Stomach smooth muscle (tissue), 2 donors: ENCODE data around the gene PRR3.
"Not testable (repeated sequence)": the region's sequence is repeated elsewhere in the genome, so short reads cannot be mapped to it uniquely, and the experiment has no call there.

Experiments
- H3K27ac ChIP-seq: one replicate; pipeline ENCODE4 v1.7.0; 2013; ENCODE audit warnings: mild to moderate bottlenecking, low read length, inconsistent platforms
- H3K27me3 ChIP-seq, 2 donors: one replicate each; pipeline ENCODE4 v1.7.0; 2013; ENCODE audit warnings: low read length in 2 of 2; ENCODE audit not compliant: insufficient read depth in 2 of 2, control insufficient read depth in 1 of 2
- H3K36me3 ChIP-seq, 2 donors: one replicate each; pipeline ENCODE4 v1.7.0; 2013; ENCODE audit warnings: low read length in 2 of 2; ENCODE audit not compliant: control insufficient read depth in 2 of 2, insufficient read depth in 2 of 2
- H3K4me1 ChIP-seq: one replicate; pipeline ENCODE4 v1.7.0; 2013; ENCODE audit warnings: low read length; ENCODE audit not compliant: control insufficient read depth, insufficient read depth
- H3K4me3 ChIP-seq, 2 donors: one replicate each; pipeline ENCODE4 v1.7.0; 2013; ENCODE audit warnings: low read length in 2 of 2
- H3K9ac ChIP-seq, 2 donors: one replicate each; pipeline ENCODE4 v1.7.0; 2013; ENCODE audit warnings: low read length in 2 of 2, mild to moderate bottlenecking in 1 of 2
- H3K9me3 ChIP-seq, 2 donors: one replicate each; pipeline ENCODE4 v1.7.0; 2013; ENCODE audit warnings: low read length in 2 of 2; ENCODE audit not compliant: control insufficient read depth in 2 of 2
- donor health status: healthy.
- donor health status: Pancreatic carcinoma.

The PRR3 gene

DNA sequence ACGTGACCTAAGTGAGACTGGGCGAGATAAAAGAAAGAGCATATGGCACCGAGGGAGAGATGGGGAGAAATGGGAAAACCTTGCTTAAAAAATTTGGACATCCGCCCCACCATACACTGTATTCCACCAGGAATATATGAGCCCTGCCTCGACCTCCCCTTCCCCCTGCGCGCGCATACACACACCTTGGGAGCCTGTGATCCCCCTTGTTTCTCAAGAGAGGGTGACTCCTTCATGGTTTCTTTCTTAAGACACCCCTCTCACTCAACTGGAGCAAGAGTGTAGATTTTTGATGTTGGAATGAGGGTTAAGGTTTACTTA lies 14.6 kb downstream of the PRR3 start:
- peak overlapping the region; percentile 93 to 98 for H3K9ac ChIP-seq
- H3K4me3 ChIP-seq, result peak overlapping the region; percentile 97 to 99
- peak overlapping the region; percentile 86 for H3K27ac ChIP-seq
- H3K4me1 ChIP-seq, result peaks cover 22% of the 10 kb centered on the region
- H3K36me3 ChIP-seq, result peaks cover 0 to 3% of the 10 kb centered on the region in 2 donors
- H3K9me3 ChIP-seq, result no peaks in the 10 kb centered on the region
- H3K27me3 ChIP-seq, result no peaks in the 10 kb centered on the region

DNA sequence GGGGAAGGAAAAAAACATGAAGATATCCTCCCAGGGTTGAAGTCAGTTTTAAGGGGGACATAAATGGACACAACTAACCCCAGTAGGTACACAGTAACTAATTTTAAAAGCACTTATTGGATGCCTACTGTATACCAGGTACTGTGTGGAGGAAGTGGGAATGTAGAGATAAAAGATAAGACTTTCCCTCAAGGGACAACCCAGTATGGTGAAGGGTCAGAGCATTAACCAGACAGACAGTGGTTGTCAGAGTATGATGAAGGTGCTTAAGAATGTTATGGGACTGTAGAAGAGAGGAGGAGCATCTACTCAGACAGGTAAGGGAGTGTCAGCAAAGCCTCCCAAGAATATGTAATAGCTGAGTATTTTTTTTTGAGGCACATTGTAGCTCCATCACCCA lies 15.1 kb downstream of the PRR3 start:
- peak overlapping the region; percentile 86 for H3K27ac ChIP-seq
- no peaks in the 10 kb centered on the region for H3K9me3 ChIP-seq
- no peaks in the 10 kb centered on the region for H3K27me3 ChIP-seq
- H3K9ac ChIP-seq, result peak overlapping the region; percentile 93 to 98
- peaks cover 22% of the 10 kb centered on the region for H3K4me1 ChIP-seq
- peaks cover 2 to 6% of the 10 kb centered on the region in 2 donors for H3K36me3 ChIP-seq
- H3K4me3 ChIP-seq, result peak overlapping the region; percentile 97 to 99

DNA sequence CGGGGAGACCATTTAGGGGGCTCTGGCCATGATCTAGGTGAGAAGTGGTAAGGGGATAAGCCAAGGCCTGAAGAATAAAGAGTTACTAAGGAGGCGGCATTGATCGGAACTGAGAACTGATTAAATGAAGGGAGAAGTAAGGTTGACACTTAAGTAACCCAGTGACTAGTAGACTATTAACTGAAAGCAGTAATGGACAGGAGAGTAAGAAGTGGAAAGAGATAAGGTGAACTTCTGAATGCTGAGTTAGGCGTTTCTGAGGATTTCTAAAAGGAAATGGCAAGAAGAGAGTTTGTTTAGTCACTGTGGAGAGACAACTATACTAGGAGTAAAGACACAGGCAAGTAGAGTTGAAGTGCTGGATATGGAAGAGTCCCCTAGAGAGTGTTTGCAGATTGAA lies 16.0 kb downstream of the PRR3 start:
- H3K9me3 ChIP-seq, result no peaks in the 10 kb centered on the region
- H3K4me3 ChIP-seq, result no peak overlapping the region
- no peak overlapping the region for H3K27ac ChIP-seq

DNA sequence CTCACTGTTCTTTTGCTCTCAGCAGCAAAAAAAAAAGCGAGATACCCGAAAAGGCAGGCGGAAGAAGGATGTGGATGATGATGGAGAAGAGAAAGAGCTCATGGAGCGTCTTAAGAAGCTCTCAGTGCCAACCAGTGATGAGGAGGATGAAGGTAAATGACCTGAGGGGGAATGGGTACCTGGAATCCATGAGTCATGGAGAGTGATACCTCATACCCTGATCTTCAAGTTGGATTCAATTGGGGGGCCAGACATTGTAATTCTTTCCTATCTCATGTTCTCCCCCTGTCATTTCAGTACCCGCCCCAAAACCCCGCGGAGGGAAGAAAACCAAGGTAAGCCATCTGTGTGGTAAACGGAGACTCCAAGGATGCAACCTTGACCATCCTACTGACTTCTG lies 21.0 kb downstream of the PRR3 start:
- Histone ChIP-seq H3K27ac (no peak overlapping the region), H3K9ac (no peak overlapping the region), H3K4me3 (no peak overlapping the region), H3K27me3 (no peaks in the 10 kb centered on the region), H3K36me3 (peaks cover 47 to 50% of the 10 kb centered on the region in 2 donors), H3K9me3 (no peaks in the 10 kb centered on the region), H3K4me1 (no peaks in the 10 kb centered on the region)

More for the DNA sequence above, 16.0 kb downstream of the PRR3 start:
- H3K27me3 ChIP-seq, result no peaks in the 10 kb centered on the region
- H3K36me3 ChIP-seq, result peaks cover 12 to 16% of the 10 kb centered on the region in 2 donors
- H3K4me1 ChIP-seq, result peaks cover 22% of the 10 kb centered on the region
- H3K9ac ChIP-seq, result no peak overlapping the region

DNA sequence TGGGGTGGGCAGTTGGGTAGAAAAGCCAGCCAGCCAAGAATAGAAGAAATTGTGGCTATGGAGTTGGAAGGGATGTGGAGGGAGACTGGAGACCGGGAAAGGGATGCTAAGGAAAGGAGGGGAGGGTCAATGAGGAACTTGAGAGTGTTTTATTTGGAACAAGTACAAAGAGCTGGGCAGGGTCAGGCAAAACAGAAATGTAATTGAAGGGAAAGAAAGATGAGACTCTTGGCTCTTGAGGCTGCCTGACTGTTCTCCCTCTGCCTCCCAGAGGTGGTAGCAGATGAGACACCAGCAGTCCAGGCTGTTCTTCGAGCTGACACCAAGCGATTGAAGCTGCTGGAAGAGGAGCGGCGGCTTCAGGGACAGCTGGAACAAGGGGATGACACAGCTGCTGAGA lies 26.8 kb downstream of the PRR3 start:
- H3K36me3 ChIP-seq, result peaks cover 73 to 74% of the 10 kb centered on the region in 2 donors
- no peaks in the 10 kb centered on the region for H3K27me3 ChIP-seq
- H3K9me3 ChIP-seq, result no peaks in the 10 kb centered on the region
- H3K4me1 ChIP-seq, result no peaks in the 10 kb centered on the region
- H3K9ac ChIP-seq, result no peak overlapping the region
- no peak overlapping the region for H3K4me3 ChIP-seq
- H3K27ac ChIP-seq, result no peak overlapping the region

DNA sequence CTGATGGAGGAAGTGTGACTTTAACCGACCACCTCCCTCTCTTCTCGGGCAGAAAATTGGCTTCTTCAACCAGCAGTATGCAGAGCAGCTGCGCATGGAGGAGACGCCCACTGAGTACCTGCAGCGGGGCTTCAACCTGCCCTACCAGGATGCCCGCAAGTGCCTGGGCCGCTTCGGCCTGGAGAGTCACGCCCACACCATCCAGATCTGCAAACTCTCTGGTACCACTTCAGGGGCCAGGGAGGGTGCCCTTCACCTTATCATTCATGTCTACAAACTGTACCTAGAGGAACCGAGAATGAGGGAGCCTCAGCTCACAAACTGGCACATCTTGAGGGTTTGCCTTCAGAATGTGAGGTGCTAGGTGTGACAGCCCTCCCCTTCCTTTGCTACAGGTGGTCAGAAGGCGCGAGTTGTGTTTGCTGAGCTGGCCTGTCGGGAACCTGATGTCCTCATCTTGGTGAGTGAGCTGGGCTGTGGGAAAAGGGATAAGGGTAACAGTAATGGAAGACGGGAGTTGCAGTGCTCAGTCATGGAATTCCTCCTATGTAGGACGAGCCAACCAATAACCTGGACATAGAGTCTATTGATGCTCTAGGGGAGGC lies 32.8 kb downstream of the PRR3 start:
- Histone ChIP-seq H3K27me3 (no peaks in the 10 kb centered on the region), H3K9ac (no peak overlapping the region), H3K4me1 (no peaks in the 10 kb centered on the region), H3K4me3 (no peak overlapping the region), H3K9me3 (no peaks in the 10 kb centered on the region), H3K36me3 (peaks cover 58 to 60% of the 10 kb centered on the region in 2 donors), H3K27ac (no peak overlapping the region)

DNA sequence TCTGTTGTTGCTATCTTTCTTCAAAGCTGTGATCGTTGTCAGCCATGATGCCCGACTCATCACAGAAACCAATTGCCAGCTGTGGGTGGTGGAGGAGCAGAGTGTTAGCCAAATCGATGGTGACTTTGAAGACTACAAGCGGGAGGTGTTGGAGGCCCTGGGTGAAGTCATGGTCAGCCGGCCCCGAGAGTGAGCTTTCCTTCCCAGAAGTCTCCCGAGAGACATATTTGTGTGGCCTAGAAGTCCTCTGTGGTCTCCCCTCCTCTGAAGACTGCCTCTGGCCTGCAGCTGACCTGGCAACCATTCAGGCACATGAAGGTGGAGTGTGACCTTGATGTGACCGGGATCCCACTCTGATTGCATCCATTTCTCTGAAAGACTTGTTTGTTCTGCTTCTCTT lies 33.4 kb downstream of the PRR3 start:
- Histone ChIP-seq H3K36me3 (peaks cover 52 to 54% of the 10 kb centered on the region in 2 donors), H3K9ac (no peak overlapping the region), H3K4me1 (no peaks in the 10 kb centered on the region), H3K4me3 (no peak overlapping the region), H3K9me3 (no peaks in the 10 kb centered on the region), H3K27ac (peak overlapping the region; percentile 6), H3K27me3 (no peaks in the 10 kb centered on the region)

DNA sequence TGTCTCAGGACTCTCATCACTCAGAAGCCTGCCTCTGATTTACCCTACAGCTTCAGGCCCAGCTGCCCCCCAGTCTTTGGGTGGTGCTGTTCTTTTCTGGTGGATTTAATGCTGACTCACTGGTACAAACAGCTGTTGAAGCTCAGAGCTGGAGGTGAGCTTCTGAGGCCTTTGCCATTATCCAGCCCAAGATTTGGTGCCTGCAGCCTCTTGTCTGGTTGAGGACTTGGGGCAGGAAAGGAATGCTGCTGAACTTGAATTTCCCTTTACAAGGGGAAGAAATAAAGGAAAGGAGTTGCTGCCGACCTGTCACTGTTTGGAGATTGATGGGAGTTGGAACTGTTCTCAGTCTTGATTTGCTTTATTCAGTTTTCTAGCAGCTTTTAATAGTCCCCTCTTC lies 33.9 kb downstream of the PRR3 start:
- H3K27ac ChIP-seq, result peak overlapping the region; percentile 6
- H3K36me3 ChIP-seq, result peaks cover 47 to 49% of the 10 kb centered on the region in 2 donors
- H3K9ac ChIP-seq, result no peak overlapping the region
- no peaks in the 10 kb centered on the region for H3K9me3 ChIP-seq
- H3K27me3 ChIP-seq, result no peaks in the 10 kb centered on the region
- no peaks in the 10 kb centered on the region for H3K4me1 ChIP-seq
- no peak overlapping the region for H3K4me3 ChIP-seq

DNA sequence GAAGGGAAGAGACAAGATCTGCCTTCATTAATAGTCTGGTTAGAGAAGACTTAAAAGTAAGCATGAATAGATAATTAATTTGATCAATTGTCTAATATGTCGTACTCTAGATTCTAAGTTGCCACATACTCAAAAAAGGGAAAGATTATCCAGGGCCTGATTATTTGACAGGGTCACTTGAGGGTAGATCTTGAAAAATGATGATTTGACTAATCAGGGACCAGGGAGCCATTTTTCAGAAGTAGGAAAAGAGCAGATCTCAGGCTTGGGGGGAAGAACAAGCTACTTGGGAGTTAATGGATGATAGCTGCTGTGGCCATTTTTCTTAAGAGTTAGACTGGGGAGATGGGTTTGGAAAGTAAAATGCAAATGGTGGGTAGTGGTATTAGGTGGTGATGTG lies 35.2 kb downstream of the PRR3 start:
- Histone ChIP-seq H3K27ac (no peak overlapping the region), H3K9ac (no peak overlapping the region), H3K27me3 (no peaks in the 10 kb centered on the region), H3K36me3 (peaks cover 39 to 40% of the 10 kb centered on the region in 2 donors), H3K4me3 (no peak overlapping the region), H3K4me1 (no peaks in the 10 kb centered on the region), H3K9me3 (no peaks in the 10 kb centered on the region)

DNA sequence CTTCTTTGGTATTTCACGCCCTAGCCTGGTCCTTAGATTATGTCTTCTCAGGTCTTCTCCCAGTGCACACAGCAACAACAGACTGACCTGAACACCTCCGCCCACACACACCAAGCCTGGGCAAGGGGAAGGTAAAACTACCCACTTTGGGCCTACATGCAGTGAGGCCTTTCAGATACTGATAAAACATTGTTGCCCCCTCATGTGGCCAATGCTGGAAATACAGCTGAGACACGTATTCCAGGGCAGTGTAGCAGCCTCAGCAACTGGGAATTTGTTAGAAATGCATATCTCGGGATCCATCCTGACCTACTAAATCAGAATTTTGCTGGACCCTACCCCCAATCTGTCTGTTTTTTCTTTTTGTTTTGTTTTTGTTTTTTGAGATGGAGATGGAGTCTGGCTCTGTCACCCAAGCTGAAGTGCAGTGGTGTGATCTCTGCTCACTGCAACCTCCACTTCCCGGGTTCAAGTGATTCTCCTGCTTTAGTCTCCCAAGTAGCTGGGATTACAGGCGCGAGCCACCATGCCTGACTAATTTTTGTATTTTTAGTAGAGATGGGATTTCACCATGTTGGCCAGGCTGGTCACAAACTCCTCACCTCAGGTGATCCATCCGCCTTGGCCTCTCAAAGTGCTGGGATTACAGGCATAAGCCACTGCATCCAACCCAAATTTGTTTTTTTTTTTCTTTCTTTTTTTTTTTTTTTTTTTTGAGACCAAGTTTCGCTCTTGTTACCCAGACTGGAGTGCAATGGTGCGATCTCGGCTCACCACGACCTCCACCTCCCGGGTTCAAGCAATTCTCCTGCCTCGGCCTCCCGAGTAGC lies 40.4 kb downstream of the PRR3 start:
- H3K9me3 ChIP-seq, H3K4me1 ChIP-seq, H3K27me3 ChIP-seq, H3K4me3 ChIP-seq, H3K27ac ChIP-seq: not testable (repeated sequence)
- H3K36me3 ChIP-seq, result peaks cover 28% of the 10 kb centered on the region in 2 donors
- peak overlapping the region in 1 of 2 donors; percentile 55 for H3K9ac ChIP-seq
